GM12892 (cell line): ENCODE measurements around the gene C3orf18.

Experiments used
- DNase-seq: peaks from one replicate; pipeline ENCODE4 v3.0.0; 2011; ENCODE audit not compliant: insufficient read length
- FAIRE-seq: peaks from 2 replicates; lab custom pipeline; 2011; peaks lifted over from hg19 to GRCh38; lab: Jason Lieb, UNC
- POLR2A ChIP-seq: IDR thresholded peaks from 2 replicates; pipeline ENCODE4 v1.6.1; 2011; ENCODE audit warnings: low read depth, low read length, control low read depth
- POLR2AphosphoS5 ChIP-seq: IDR thresholded peaks from 2 replicates; pipeline ENCODE4 v1.6.1; 2011; ENCODE audit warnings: low read depth, low read length, control low read depth
- TAF1 ChIP-seq: IDR thresholded peaks from 2 replicates; pipeline ENCODE4 v1.6.1; 2011; ENCODE audit warnings: low read depth, mild to moderate bottlenecking, control low read depth, low read length, borderline replicate concordance

Gene C3orf18

DNA sequence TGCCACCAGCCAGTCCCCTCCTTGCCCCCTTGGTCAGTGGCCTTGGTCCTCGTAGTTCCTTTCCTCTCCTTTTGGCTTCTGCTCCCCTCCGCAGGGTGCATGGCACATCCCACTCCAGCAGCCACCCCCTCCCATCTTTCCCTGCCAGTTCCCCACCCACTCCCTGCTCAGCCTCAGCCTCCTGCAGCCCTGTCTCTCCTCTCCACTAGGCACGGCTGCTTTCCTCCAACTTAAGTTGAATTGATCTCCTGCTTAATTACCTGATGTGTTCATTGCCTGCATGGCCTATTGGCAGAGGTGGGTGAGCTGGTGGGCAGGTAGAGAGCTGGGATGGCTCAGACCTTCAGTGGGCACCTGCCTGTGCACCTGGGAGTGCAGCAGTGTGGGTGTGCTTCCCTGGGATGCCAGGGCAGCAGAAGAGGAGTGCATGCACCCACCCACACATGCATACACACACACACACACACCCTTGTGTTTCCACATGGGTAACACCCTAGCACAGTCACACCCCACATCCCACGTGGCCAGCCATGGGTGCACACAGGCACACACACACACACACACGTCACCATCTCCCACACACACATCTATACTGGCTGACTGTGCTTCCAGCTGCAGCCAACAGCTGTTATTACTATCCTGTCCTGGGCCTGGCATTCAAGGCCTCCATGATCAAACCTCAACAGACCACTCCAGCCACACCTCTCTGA is 30.9 kb downstream of the C3orf18 start:
- no peak for DNase-seq
- FAIRE-seq = no peak
- TF ChIP-seq TAF1 (no peak), POLR2AphosphoS5 (no peak), POLR2A (no peak)

DNA sequence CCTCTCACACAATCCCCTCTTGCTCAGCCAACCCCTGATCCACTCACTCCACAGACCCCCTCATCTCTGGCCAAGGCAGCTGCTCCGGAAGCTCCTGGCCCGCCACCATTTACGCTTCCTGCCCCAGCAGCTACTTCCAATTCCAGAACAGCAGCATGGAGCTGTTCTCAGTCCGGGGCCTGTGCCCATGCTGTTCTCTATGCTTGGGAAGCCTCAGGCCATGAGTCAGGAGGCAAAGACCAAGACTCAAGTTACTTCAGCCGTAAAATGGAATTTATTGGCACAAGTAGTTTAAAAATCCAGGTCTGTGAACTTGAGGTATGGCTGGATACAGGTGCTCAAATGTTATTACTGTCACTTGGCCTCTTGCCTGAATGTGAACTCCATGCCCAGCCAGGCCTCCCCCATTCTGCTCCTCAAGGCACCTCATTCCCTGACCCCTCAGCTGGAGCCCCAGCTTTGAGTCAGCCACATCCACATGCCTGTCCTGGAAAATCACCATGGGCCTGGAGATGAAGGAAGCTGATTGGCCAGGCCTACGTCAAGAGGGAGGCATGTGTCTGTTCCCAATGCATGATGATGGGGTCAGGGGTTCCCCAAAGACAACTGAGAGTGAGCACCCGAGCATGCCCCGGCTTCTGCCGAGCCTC is 32.7 kb downstream of the C3orf18 start:
- DNase-seq = no peak
- FAIRE-seq = no peak

GRCh38 chr3:50533807-50534461 is 33.6 kb downstream of the C3orf18 start:
- FAIRE-seq = no peak
- TF ChIP-seq POLR2AphosphoS5 = no peak
- TF ChIP-seq TAF1 = no peak
- TF ChIP-seq POLR2A = no peak
- no peak for DNase-seq

More for the DNA sequence above, 32.7 kb downstream of the C3orf18 start:
- TF ChIP-seq TAF1 = no peak
- TF ChIP-seq POLR2A = no peak

GRCh38 chr3:50533316-50533715 is 34.2 kb downstream of the C3orf18 start:
- DNase-seq (no peak), FAIRE-seq (no peak)
- TF ChIP-seq TAF1 (no peak), POLR2A (no peak), POLR2AphosphoS5 (no peak)

- no peak for TF ChIP-seq TAF1
- TF ChIP-seq POLR2AphosphoS5 = no peak
- TF ChIP-seq POLR2A = no peak
- FAIRE-seq = no peak
- no peak for DNase-seq
Observed at GRCh38 chr3:50532062-50532705, 35.4 kb downstream of the C3orf18 start.

GRCh38 chr3:50531201-50531600 is 36.3 kb downstream of the C3orf18 start:
- DNase-seq = no peak

GRCh38 chr3:50530001-50530970 is 37.3 kb downstream of the C3orf18 start:
- TF ChIP-seq TAF1 (no peak), POLR2AphosphoS5 (no peak), POLR2A (no peak)
- DNase-seq = no peak
- no peak for FAIRE-seq

More at GRCh38 chr3:50531201-50531600, 36.3 kb downstream of the C3orf18 start:
- TF ChIP-seq POLR2AphosphoS5 = no peak
- TF ChIP-seq TAF1 = no peak
- TF ChIP-seq POLR2A = no peak
- no peak for FAIRE-seq

DNA sequence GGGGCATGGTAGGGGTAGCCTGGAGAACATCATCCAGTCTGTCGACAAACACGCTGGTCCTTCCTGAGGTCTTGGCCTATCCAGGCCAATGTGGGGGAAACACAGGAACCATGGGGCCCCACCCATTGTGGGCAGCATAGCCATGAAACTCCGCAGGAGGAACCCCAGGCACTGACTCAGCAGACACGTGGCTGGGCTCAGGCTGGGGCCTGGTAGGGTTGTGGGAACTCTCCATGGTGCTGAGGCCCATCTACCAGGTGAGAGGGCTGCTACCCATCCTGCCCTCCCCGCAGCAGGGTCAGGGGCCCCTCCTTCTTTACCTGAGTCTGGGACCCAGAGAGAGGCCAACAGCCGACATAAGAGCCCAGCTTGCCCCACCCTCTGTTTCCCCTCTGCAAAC is 41.6 kb downstream of the C3orf18 start:
- DNase-seq (peak; percentile 63), FAIRE-seq (no peak)
- TF ChIP-seq POLR2A (no peak), TAF1 (no peak), POLR2AphosphoS5 (no peak)

DNA sequence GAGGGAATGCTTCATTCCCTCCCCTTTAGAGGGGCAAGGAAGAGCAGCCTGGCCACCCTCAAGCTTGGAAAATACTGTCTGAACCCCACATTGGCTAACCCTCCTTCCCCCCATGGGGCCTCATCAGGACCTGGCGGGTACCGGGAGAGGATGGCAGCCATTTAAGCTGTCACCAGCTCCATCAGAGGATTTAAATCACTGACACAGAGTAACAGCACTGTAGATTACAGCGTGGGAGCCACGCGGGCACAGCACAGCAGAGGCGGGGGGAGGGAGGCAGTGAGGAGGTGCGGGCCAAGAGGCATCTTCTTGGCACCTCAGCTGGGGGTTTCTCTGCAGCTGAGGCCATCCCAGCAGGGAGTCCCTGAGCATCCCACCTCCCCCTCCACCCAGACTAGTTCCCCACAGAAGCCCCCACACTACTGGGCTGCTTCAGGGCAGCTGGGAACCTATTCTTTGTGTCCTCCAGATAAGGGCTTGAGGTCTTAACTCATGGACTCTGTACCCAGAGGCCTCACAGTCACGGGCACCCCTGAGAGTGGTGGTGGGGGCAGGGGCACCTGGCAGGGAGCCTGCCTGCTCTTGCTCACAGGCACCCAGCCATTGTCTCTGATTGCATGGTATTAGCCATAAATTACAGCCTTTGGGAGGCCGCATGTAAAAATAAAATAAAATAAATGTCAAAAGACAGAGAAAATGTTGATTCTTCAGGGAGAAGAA is 42.2 kb downstream of the C3orf18 start:
- DNase-seq (no peak), FAIRE-seq (no peak)
- no peak for TF ChIP-seq POLR2A
- TF ChIP-seq TAF1 = no peak
- no peak for TF ChIP-seq POLR2AphosphoS5

DNA sequence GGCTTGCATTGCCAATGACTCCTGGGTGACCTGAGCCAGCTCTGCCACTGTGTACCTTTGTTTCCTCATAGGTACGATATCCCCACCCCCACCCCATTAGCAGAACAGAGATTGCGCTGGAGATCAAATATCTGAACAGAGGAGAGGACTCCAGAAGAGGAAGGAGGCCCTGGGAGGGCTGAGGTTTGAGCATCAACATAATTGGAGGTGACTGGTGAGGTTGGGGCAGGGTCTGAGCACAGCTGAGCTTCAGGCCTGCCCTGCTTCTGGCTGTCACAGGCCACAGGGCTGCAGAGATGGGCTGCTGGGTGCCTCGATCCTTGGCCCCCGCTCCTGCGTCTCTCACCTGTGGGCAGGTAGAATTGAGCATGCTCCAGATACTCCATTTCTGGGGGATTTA is 42.8 kb downstream of the C3orf18 start:
- no peak for FAIRE-seq
- no peak for TF ChIP-seq POLR2A
- TF ChIP-seq TAF1 = no peak
- TF ChIP-seq POLR2AphosphoS5 = no peak
- no peak for DNase-seq

GRCh38 chr3:50523279-50523811 is 44.2 kb downstream of the C3orf18 start:
- FAIRE-seq (no peak), DNase-seq (no peak)
- TF ChIP-seq POLR2A (no peak), POLR2AphosphoS5 (no peak), TAF1 (no peak)
